A673 (cell line): ENCODE data around the gene BTN3A1. TPM values are rescaled to one million over a fixed set of nuclear protein-coding genes. Genes with fewer than 3 reads are reported as not detected.

Experiments used
- BruUV-seq: library from RNA; stranded (reverse); fragments of 400-500 nt; replicated peaks from 2 replicates; lab custom pipeline; 2021; lab: Mats Ljungman, UMichigan
- CTCF ChIA-PET: fragments of 300-600 bp; sonication (Branson Sonifier 250); formaldehyde crosslinking; loops from one replicate; lab custom pipeline; 2022; ENCODE audit warnings: antibody characterized with exemption; lab: Charles Lee
- POLR2A ChIA-PET: fragments of 300-600 bp; sonication (Branson Sonifier 250); formaldehyde crosslinking; loops from one replicate; lab custom pipeline; 2022; ENCODE audit warnings: antibody characterized with exemption; ENCODE audit not compliant: low non-redundant PET; lab: Charles Lee
- DNase-seq: peaks from one replicate; pipeline ENCODE4 v3.0.0-alpha.2; 2015; ENCODE audit warnings: low spot score
- H3K27ac ChIP-seq: fragments of 200-600 bp; sonication (generic); 2 replicates; pipeline ENCODE4 v1.5.1; 2016; ENCODE audit warnings: mixed run types, low read depth, mild to moderate bottlenecking, mixed read lengths, antibody characterized with exemption, low read length; ENCODE audit not compliant: poor library complexity, severe bottlenecking
- H3K27me3 ChIP-seq: fragments of 200-600 bp; sonication (generic); replicated peaks from 2 replicates; pipeline ENCODE4 v1.6.1; 2017; ENCODE audit warnings: mixed run types, low read depth, mild to moderate bottlenecking, mixed read lengths, antibody characterized with exemption, low read length; ENCODE audit not compliant: insufficient read depth, poor library complexity
- H3K36me3 ChIP-seq: fragments of 200-600 bp; sonication (generic); 2 replicates; pipeline ENCODE4 v1.6.1; 2016; ENCODE audit warnings: mixed run types, mild to moderate bottlenecking, mixed read lengths, antibody characterized with exemption, low read length; ENCODE audit not compliant: insufficient read depth, poor library complexity, severe bottlenecking
- H3K4me1 ChIP-seq: fragments of 200-600 bp; sonication (generic); 2 replicates; pipeline ENCODE4 v1.6.1; 2017; ENCODE audit warnings: mixed run types, mild to moderate bottlenecking, mixed read lengths, antibody characterized with exemption, low read length; ENCODE audit not compliant: insufficient read depth, poor library complexity, severe bottlenecking
- H3K4me3 ChIP-seq: fragments of 200-600 bp; sonication (generic); 2 replicates; pipeline ENCODE4 v1.5.1; 2016; ENCODE audit warnings: low read depth, mixed run types, mild to moderate bottlenecking, mixed read lengths, low read length; ENCODE audit not compliant: poor library complexity, severe bottlenecking
- H3K9me3 ChIP-seq: fragments of 200-600 bp; sonication (generic); 2 replicates; pipeline ENCODE4 v1.6.1; 2016; ENCODE audit warnings: mixed run types, low read depth, mild to moderate bottlenecking, mixed read lengths, antibody characterized with exemption, low read length; ENCODE audit not compliant: poor library complexity, severe bottlenecking
- EZH2 ChIP-seq: fragments of 200-600 bp; sonication (generic); IDR thresholded peaks from 2 replicates; pipeline ENCODE4 v1.6.1; 2017; ENCODE audit warnings: borderline replicate concordance, low read depth, mild to moderate bottlenecking, mixed read lengths, antibody characterized with exemption, low read length; ENCODE audit not compliant: poor library complexity, severe bottlenecking
- intact Hi-C: fragments of 100-400 bp; cut with micrococcal nuclease; formaldehyde crosslinking; loops from one replicate; pipeline ENCODE4 v1.10.0; 2022; ENCODE audit not compliant: unreplicated experiment
- total RNA-seq: library from RNA; stranded (reverse); gene quantifications from 2 replicates; pipeline ENCODE4 v1.2.3, GENCODE V29; 2021
- TF ChIP-seq, protein P1 (sequence below): fragments of 300-800, 200-600 bp; sonication (generic); conservative IDR thresholded peaks from 2 replicates; pipeline ENCODE4 v1.5.1; 2017; ENCODE audit warnings: low read depth, mild to moderate bottlenecking, antibody characterized with exemption, low read length, moderate library complexity, mixed read lengths

The BTN3A1 gene
- total RNA-seq, 1 experiment from 2014 or later: 14.8 TPM

DNA sequence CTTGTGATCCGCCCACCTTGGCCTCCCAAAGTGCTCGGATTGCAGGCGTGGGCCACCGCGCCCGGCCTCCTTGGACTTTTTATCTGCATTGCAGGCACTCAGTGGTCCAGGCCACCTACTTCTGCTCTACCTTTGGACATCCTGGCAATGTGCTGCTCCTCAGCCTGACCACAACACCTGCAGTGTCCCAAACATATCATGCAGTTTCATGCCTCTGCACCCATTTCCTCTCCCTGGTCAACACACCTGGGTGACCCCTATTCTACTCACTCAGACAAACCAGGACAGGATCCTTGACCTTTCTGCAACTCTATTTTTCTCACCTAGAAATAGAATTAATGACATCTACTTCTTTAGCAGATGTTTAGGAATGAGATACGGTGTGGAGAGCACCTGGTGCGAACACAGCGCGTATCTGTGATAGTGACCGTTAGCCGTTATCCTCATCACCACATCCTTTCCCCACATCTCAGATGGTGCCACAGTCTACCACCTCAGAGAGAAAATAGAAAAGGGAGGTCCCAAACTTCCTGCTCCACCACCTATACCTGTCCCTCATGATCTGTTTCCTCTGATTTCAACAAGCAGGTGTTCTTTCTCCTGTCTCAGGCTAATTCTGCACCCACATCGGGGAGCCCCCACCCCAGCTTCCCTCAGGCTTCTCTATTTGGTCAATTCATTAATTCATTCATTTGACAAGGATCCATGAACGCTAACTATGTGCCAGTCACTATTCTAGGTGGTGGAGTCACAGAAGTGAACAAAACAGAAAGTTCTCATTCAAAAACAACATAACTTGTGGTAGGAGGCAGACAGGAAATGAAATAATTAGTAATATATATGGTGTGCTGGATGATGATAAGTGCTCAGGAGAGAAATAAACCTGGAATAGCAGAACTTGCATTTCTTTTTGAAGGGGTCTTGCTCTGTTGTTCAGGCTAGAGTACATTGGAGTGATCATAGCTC, 41.3 kb upstream of the BTN3A1 start:
- Histone ChIP-seq H3K4me3 (no peak overlapping the region), H3K27me3 (no peaks in the 10 kb centered on the region), H3K4me1 (peaks cover 5% of the 10 kb centered on the region), H3K27ac (no peak overlapping the region), H3K36me3 (no peaks in the 10 kb centered on the region), H3K9me3 (no peaks in the 10 kb centered on the region)
- TF ChIP-seq EZH2: no peak
- TF ChIP-seq, protein P1, sequence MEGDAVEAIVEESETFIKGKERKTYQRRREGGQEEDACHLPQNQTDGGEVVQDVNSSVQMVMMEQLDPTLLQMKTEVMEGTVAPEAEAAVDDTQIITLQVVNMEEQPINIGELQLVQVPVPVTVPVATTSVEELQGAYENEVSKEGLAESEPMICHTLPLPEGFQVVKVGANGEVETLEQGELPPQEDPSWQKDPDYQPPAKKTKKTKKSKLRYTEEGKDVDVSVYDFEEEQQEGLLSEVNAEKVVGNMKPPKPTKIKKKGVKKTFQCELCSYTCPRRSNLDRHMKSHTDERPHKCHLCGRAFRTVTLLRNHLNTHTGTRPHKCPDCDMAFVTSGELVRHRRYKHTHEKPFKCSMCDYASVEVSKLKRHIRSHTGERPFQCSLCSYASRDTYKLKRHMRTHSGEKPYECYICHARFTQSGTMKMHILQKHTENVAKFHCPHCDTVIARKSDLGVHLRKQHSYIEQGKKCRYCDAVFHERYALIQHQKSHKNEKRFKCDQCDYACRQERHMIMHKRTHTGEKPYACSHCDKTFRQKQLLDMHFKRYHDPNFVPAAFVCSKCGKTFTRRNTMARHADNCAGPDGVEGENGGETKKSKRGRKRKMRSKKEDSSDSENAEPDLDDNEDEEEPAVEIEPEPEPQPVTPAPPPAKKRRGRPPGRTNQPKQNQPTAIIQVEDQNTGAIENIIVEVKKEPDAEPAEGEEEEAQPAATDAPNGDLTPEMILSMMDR: no peak
- no TSS peak for BruUV-seq
- CTCF ChIA-PET: no interaction called here
- POLR2A ChIA-PET: no interaction called here
- intact Hi-C loops: no loop called here
- no peak for DNase-seq

- intact Hi-C loops: no loop called here
- H3K4me1 ChIP-seq: peaks cover 5% of the 10 kb centered on the region
- no peak overlapping the region for H3K4me3 ChIP-seq
- no peak for DNase-seq
- CTCF ChIA-PET: no interaction called here
- no peaks in the 10 kb centered on the region for H3K36me3 ChIP-seq
- POLR2A ChIA-PET: no interaction called here
- H3K9me3 ChIP-seq: no peaks in the 10 kb centered on the region
- H3K27me3 ChIP-seq: no peaks in the 10 kb centered on the region
- TF ChIP-seq, protein P1: no peak
- no peak for TF ChIP-seq EZH2
- no TSS peak for BruUV-seq
- no peak overlapping the region for H3K27ac ChIP-seq
Observed at GRCh38 chr6:26361544-26361943, 40.5 kb upstream of the BTN3A1 start.

DNA sequence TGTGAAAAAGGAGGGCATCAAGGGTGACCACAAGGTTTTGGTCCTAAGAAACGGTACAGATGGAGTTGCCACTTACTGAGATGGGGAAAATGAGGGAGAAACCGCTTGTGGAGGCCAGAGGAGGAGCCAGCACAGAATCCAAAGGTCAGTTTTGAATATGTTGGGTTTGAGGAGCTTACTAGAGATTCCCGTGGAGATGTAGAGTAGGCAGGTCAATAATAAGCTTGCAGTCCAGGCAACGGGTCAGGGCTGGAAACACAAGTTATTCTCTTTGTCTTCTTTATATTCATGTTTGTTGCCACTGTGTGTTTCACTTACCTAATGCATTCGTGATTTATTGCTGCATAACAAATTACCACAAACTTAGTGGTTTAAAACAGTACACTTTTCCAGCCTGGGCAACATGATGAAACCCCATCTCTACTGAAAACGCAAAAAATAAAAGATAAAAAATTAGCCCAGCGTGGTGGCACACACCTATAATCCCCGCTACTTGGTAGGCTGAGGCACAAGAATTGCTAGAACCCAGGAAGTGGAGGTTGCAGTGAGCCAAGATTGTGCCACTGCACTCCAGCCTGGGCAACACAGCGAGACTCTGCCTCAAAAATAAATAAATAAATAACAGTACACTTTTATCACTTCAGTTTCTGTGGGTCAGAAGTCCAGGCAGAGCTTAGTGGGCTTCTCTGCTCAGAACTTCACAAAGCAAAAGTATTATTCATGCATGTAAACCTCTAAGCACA, 39.8 kb upstream of the BTN3A1 start:
- CTCF ChIA-PET: no interaction called here
- intact Hi-C loops: no loop called here
- no peaks in the 10 kb centered on the region for H3K27me3 ChIP-seq
- no peak overlapping the region for H3K27ac ChIP-seq
- TF ChIP-seq, protein P1: no peak
- no peak for TF ChIP-seq EZH2
- H3K36me3 ChIP-seq: no peaks in the 10 kb centered on the region
- peaks cover 5% of the 10 kb centered on the region for H3K4me1 ChIP-seq
- DNase-seq: no peak
- POLR2A ChIA-PET: no interaction called here
- no peak overlapping the region for H3K4me3 ChIP-seq
- no peaks in the 10 kb centered on the region for H3K9me3 ChIP-seq
- BruUV-seq: no TSS peak
